Neural progenitor cell (in vitro differentiated cells): Measurements from ENCODE around the gene PCCB.

Source experiments
- CTCF ChIP-seq: fragments of 200-600 bp; sonication (generic); IDR thresholded peaks from 2 replicates; pipeline ENCODE4 v1.5.1; 2017; ENCODE audit warnings: antibody characterized with exemption, mild to moderate bottlenecking
- EZH2phosphoT487 ChIP-seq: fragments of 200-600 bp; sonication (generic); IDR thresholded peaks from 2 replicates; pipeline ENCODE4 v1.6.1; 2017; ENCODE audit warnings: antibody characterized with exemption

GRCh38 chr3:136237103-136237502 is 13.0 kb upstream of the PCCB start:
- TF ChIP-seq EZH2phosphoT487 = no peak
- no peak for TF ChIP-seq CTCF
